Astrocyte (in vitro differentiated cells and primary cell): ENCODE results near the gene C19orf33. TPM values are rescaled to one million over a fixed set of nuclear protein-coding genes. Genes with fewer than 3 reads are reported as not detected.
A peak's percentile ranks its signal among the peaks of the same experiment; 100 is the strongest.

Experiments
- DNase-seq: peaks from one replicate; pipeline ENCODE4 v3.0.0-alpha.2; 2010; ENCODE audit warnings: low read depth
- FAIRE-seq: peaks from 2 replicates; lab custom pipeline; 2011; peaks lifted over from hg19 to GRCh38; lab: Jason Lieb, UNC
- H2AFZ ChIP-seq: 2 replicates; pipeline ENCODE4 v1.6.0; 2012; ENCODE audit warnings: low read depth, low read length, inconsistent platforms
- H3K27ac ChIP-seq: 2 replicates; pipeline ENCODE4 v1.5.1; 2011; ENCODE audit warnings: low read depth, low read length, inconsistent platforms
- H3K27me3 ChIP-seq: 2 replicates; pipeline ENCODE4 v1.6.0; 2011; ENCODE audit warnings: low read length, inconsistent platforms; ENCODE audit not compliant: insufficient read depth
- H3K36me3 ChIP-seq: 2 replicates; pipeline ENCODE4 v1.5.1; 2011; ENCODE audit warnings: low read length, inconsistent platforms; ENCODE audit not compliant: insufficient read depth
- H3K4me1 ChIP-seq: 2 replicates; pipeline ENCODE4 v1.5.1; 2011; ENCODE audit warnings: low read length, inconsistent platforms; ENCODE audit not compliant: insufficient read depth
- H3K4me2 ChIP-seq: 2 replicates; pipeline ENCODE4 v1.6.0; 2012; ENCODE audit warnings: low read length, inconsistent platforms
- H3K4me3 ChIP-seq: 2 replicates; pipeline ENCODE4 v1.5.1; 2011; ENCODE audit warnings: low read depth, mild to moderate bottlenecking, low read length, inconsistent platforms; ENCODE audit not compliant: insufficient read depth
- H3K79me2 ChIP-seq: 2 replicates; pipeline ENCODE4 v1.6.0; 2012; ENCODE audit warnings: mild to moderate bottlenecking, low read length, inconsistent platforms; ENCODE audit not compliant: insufficient read depth
- H3K9ac ChIP-seq: 2 replicates; pipeline ENCODE4 v1.6.0; 2012; ENCODE audit warnings: mild to moderate bottlenecking, low read length, inconsistent platforms
- H3K9me3 ChIP-seq: 2 replicates; pipeline ENCODE4 v1.5.1; 2012; ENCODE audit warnings: low read depth, mild to moderate bottlenecking, low read length, inconsistent platforms; ENCODE audit not compliant: insufficient read depth
- H4K20me1 ChIP-seq: 2 replicates; pipeline ENCODE4 v1.6.0; 2012; ENCODE audit warnings: low read length, inconsistent platforms; ENCODE audit not compliant: insufficient read depth
- H3K27ac Mint-ChIP-seq: one replicate; pipeline ENCODE4 v1.8.0; 2021; ENCODE audit warnings: mild to moderate bottlenecking, mixed read lengths; ENCODE audit not compliant: unreplicated experiment
- H3K27me3 Mint-ChIP-seq: one replicate; pipeline ENCODE4 v1.8.0; 2021; ENCODE audit warnings: low read depth, mixed read lengths; ENCODE audit not compliant: unreplicated experiment
- H3K36me3 Mint-ChIP-seq: one replicate; pipeline ENCODE4 v1.8.0; 2021; ENCODE audit warnings: low read depth, mixed read lengths; ENCODE audit not compliant: unreplicated experiment
- H3K4me1 Mint-ChIP-seq: one replicate; pipeline ENCODE4 v1.8.0; 2021; ENCODE audit warnings: low read depth, mixed read lengths; ENCODE audit not compliant: unreplicated experiment
- H3K4me3 Mint-ChIP-seq: one replicate; pipeline ENCODE4 v1.8.0; 2021; ENCODE audit warnings: mild to moderate bottlenecking, moderate library complexity, mixed read lengths; ENCODE audit not compliant: unreplicated experiment
- H3K9me3 Mint-ChIP-seq: one replicate; pipeline ENCODE4 v1.8.0; 2021; ENCODE audit warnings: mild to moderate bottlenecking, mixed read lengths; ENCODE audit not compliant: unreplicated experiment
- EZH2 ChIP-seq: IDR thresholded peaks from 2 replicates; pipeline ENCODE4 v1.6.1; 2012; ENCODE audit warnings: mild to moderate bottlenecking, low read length, inconsistent platforms; ENCODE audit not compliant: insufficient read depth
- total RNA-seq: library from RNA; stranded (reverse); gene quantifications from 2 replicates; pipeline ENCODE4 v1.2.1, GENCODE V29; 2021
- TF ChIP-seq, protein P1 (sequence below): IDR thresholded peaks from 2 replicates; pipeline ENCODE4 v1.5.1; 2011; ENCODE audit warnings: low read depth, mild to moderate bottlenecking, inconsistent platforms, low read length, moderate library complexity; ENCODE audit not compliant: insufficient read depth

Gene C19orf33
- total RNA-seq, 1 donor from 2014 or later, result 5.8 TPM

- Histone ChIP-seq H3K27ac (no peak within 1 kb of the TSS), H3K9ac (peak within 1 kb of the TSS; percentile 51), H4K20me1 (no peaks in the 10 kb centered on the region), H3K36me3 (no peaks in the 10 kb centered on the region), H3K79me2 (no peaks in the 10 kb centered on the region), H3K4me1 (peaks cover 23% of the 10 kb centered on the region), H3K4me2 (peak within 1 kb of the TSS; percentile 91), H2AFZ (peak within 1 kb of the TSS; percentile 85), H3K27me3 (no peaks in the 10 kb centered on the region), H3K9me3 (no peaks in the 10 kb centered on the region), H3K4me3 (peak within 1 kb of the TSS; percentile 58)
- Mint-ChIP-seq H3K36me3 (peaks cover 4% of the 10 kb centered on the region), H3K4me1 (peaks cover 39% of the 10 kb centered on the region), H3K27ac (peak within 1 kb of the TSS; percentile 84), H3K9me3 (no peaks in the 10 kb centered on the region), H3K27me3 (no peaks in the 10 kb centered on the region), H3K4me3 (peak within 1 kb of the TSS; percentile 94)
- FAIRE-seq (no peak), DNase-seq (no peak)
- TF ChIP-seq, protein P1, sequence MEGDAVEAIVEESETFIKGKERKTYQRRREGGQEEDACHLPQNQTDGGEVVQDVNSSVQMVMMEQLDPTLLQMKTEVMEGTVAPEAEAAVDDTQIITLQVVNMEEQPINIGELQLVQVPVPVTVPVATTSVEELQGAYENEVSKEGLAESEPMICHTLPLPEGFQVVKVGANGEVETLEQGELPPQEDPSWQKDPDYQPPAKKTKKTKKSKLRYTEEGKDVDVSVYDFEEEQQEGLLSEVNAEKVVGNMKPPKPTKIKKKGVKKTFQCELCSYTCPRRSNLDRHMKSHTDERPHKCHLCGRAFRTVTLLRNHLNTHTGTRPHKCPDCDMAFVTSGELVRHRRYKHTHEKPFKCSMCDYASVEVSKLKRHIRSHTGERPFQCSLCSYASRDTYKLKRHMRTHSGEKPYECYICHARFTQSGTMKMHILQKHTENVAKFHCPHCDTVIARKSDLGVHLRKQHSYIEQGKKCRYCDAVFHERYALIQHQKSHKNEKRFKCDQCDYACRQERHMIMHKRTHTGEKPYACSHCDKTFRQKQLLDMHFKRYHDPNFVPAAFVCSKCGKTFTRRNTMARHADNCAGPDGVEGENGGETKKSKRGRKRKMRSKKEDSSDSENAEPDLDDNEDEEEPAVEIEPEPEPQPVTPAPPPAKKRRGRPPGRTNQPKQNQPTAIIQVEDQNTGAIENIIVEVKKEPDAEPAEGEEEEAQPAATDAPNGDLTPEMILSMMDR, result no peak
- TF ChIP-seq EZH2, result peak; percentile 48
Observed at GRCh38 chr19:38264486-38265212, 39.4 kb upstream of the C19orf33 start, which contains the start of gene SPINT2. SPINT2 (plus strand) TSS chr19:38264573; CDS start chr19:38264893, 320 bp downstream.

- TF ChIP-seq, protein P1, result no peak
- TF ChIP-seq EZH2, result no peak
- Histone ChIP-seq H3K9ac (no peak overlapping the region), H4K20me1 (no peaks in the 10 kb centered on the region), H3K9me3 (no peaks in the 10 kb centered on the region), H3K27me3 (no peaks in the 10 kb centered on the region), H3K4me3 (no peak overlapping the region), H3K36me3 (no peaks in the 10 kb centered on the region), H3K79me2 (no peaks in the 10 kb centered on the region), H2AFZ (no peak overlapping the region), H3K4me2 (peak overlapping the region; percentile 91), H3K4me1 (peaks cover 29% of the 10 kb centered on the region), H3K27ac (no peak overlapping the region)
- H3K36me3 Mint-ChIP-seq, result peaks cover 4% of the 10 kb centered on the region
- FAIRE-seq (no peak), DNase-seq (no peak)
- no peaks in the 10 kb centered on the region for H3K27me3 Mint-ChIP-seq
- peak overlapping the region; percentile 94 for H3K4me3 Mint-ChIP-seq
- H3K27ac Mint-ChIP-seq, result peak overlapping the region; percentile 84
- H3K4me1 Mint-ChIP-seq, result peaks cover 44% of the 10 kb centered on the region
- H3K9me3 Mint-ChIP-seq, result no peaks in the 10 kb centered on the region
Observed at GRCh38 chr19:38265213-38265861, 38.7 kb upstream of the C19orf33 start.
